IPS DF 6.9 (cell line): ENCODE results near the gene DHX35.

Source experiments
- DNase-seq: peaks from one replicate; pipeline ENCODE4 v3.0.0-alpha.2; 2013; ENCODE audit warnings: low read depth, low spot score
- H3K27ac ChIP-seq: one replicate; pipeline ENCODE4 v1.5.1; 2013; ENCODE audit warnings: low read length, control low read depth
- H3K27me3 ChIP-seq: 2 replicates; pipeline ENCODE4 v1.6.1; 2013; ENCODE audit warnings: mild to moderate bottlenecking, low read length; ENCODE audit not compliant: control insufficient read depth, insufficient read depth
- H3K36me3 ChIP-seq: 2 replicates; pipeline ENCODE4 v1.6.1; 2013; ENCODE audit warnings: low read length; ENCODE audit not compliant: control insufficient read depth, insufficient read depth
- H3K4me1 ChIP-seq: 2 replicates; pipeline ENCODE4 v1.6.1; 2013; ENCODE audit warnings: low read length; ENCODE audit not compliant: control insufficient read depth, insufficient read depth
- H3K4me3 ChIP-seq: 2 replicates; pipeline ENCODE4 v1.5.1; 2013; ENCODE audit warnings: mild to moderate bottlenecking, low read length
- H3K9me3 ChIP-seq: 2 replicates; pipeline ENCODE4 v1.6.1; 2013; ENCODE audit warnings: low read length, inconsistent platforms; ENCODE audit not compliant: control insufficient read depth, insufficient read depth
- WGBS: extraction: QIAGEN DNeasy Blood & Tissue Kit; methylation state at CpG from one replicate; pipeline ENCODE4 v1.1.7; 2013; ENCODE audit warnings: mixed read lengths, missing lambda C conversion rate; ENCODE audit not compliant: insufficient read length, insufficient coverage; 5-methylcytosine and 5-hydroxymethylcytosine counted together

DHX35 gene

DNA sequence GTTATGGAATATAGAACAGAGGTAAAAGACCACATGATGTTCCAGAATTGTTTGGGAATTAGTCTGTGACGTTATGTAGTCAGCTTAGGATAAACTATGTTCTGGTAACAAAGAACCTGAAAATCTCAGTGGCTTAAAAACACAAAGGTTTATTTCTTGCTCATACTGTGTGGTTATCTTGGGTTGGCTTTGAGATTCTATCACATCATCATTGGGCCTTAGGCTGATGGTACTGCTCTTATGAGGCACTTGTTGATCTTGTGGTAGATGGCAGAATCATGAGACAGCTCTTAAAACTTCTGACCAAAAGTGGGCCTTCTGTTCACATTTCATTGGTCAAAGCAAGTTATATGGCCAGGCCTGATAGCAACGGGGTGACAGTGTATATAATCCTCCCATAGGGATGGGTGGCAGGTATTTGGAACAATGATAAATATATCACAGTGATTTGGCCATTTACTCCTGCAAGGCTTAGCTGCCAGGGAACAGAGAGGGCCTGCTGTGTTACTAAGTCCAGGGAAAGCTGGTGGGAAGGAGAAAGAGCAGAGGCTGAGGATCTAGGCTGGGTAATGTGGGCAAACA is 13.5 kb downstream of the DHX35 start:
- H3K27ac ChIP-seq = no peak overlapping the region

DNA sequence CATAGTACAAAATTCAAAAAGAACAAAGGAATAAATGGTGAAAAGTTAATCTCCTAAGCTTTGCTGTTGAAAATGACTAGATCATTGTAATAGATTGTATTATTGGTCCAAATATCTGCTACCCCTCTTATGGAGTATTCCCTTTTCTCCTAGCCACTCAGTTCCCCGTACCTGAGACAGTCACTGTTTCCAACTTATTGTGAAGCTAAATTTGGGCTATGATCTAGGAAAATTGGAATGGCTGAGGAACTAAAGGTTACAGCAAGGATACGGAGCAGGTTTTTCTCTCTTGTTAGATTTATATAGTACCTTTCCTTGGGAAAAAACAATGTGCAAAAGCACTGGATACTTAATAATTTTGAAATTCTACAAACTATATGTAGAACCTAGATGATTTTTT is 17.3 kb downstream of the DHX35 start:
- DNase-seq = no peak
- H3K36me3 ChIP-seq = no peaks in the 10 kb centered on the region
- no peak overlapping the region for H3K4me3 ChIP-seq
- WGBS = no CpG with 5 or more reads among the region's 2 CpGs
- H3K9me3 ChIP-seq = no peaks in the 10 kb centered on the region
- no peaks in the 10 kb centered on the region for H3K27me3 ChIP-seq
- H3K27ac ChIP-seq = no peak overlapping the region
- H3K4me1 ChIP-seq = no peaks in the 10 kb centered on the region

More for the DNA sequence above, 13.5 kb downstream of the DHX35 start:
- DNase-seq = no peak
- WGBS = no CpG with 5 or more reads among the region's 2 CpGs
- Histone ChIP-seq H3K4me1 (no peaks in the 10 kb centered on the region), H3K27me3 (no peaks in the 10 kb centered on the region), H3K9me3 (no peaks in the 10 kb centered on the region), H3K4me3 (no peak overlapping the region), H3K36me3 (peaks cover 2% of the 10 kb centered on the region; the same call in 1 of the 2 replicates)

DNA sequence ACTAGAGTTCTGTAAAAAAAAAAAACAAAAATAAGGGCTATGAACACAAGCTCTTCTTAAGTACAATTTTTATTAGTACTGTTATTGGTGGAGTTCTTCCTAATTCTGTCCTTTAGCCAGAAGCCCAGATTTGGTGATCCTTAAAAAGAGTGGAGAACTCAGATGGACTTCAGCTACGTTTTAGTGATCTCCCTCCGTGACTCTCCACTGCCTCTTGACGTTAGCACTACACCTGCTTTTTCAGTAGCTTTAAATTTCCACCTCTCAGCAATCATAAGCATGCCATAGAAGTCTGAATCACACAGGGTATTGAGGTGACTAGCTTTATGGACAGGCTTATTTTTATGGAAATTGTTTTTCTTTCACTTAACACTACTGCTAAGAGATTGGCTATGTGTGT is 17.7 kb downstream of the DHX35 start:
- no peak for DNase-seq
- H3K4me1 ChIP-seq = no peaks in the 10 kb centered on the region
- no peaks in the 10 kb centered on the region for H3K36me3 ChIP-seq
- no peaks in the 10 kb centered on the region for H3K27me3 ChIP-seq
- H3K4me3 ChIP-seq = no peak overlapping the region
- H3K27ac ChIP-seq = no peak overlapping the region
- no CpG with 5 or more reads among the region's 3 CpGs for WGBS
- H3K9me3 ChIP-seq = no peaks in the 10 kb centered on the region

DNA sequence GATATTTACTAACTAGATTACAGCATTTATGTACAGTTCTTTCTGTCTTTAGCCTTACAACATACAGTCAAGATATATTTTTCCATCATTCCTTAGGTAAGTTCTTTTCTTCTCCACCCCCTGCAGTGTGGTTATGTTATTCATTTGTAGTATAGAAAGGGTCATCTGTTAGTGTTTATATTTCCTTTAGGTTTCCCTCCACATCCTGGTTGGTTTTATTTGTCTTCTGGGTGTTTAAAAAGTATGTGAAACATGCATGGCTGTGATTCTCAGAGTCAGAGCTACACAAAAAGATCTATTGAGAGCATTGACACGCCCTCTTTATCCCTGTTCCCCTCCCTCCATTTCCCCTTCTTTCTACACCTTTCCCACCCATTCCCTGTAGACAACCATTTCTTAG is 20.1 kb downstream of the DHX35 start:
- Histone ChIP-seq H3K27ac (no peak overlapping the region), H3K4me1 (no peaks in the 10 kb centered on the region), H3K27me3 (no peaks in the 10 kb centered on the region), H3K9me3 (no peaks in the 10 kb centered on the region), H3K36me3 (no peaks in the 10 kb centered on the region), H3K4me3 (no peak overlapping the region)
- no CpG with 5 or more reads among the region's 1 CpG for WGBS
- DNase-seq = no peak

DNA sequence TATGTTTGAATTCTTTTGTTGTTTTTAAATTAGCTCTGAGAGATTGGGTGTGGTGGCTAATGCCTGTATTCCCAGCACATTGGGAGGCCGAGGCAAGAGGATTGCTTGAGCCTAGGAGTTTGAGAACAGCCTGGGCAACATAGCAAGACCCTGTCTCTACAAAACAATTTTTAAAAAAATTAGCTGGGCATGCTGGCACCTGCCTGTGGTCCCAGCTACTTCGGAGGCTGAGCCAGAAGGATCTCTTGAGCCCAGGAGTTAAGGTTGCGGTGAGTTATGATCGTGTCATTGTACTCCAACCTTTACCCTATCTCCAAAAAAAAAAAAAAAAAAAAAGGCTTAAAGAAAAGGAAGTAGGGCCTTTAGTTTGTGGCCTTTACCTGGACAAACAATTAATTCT is 22.9 kb downstream of the DHX35 start:
- no peak for DNase-seq
- no CpG with 5 or more reads among the region's 4 CpGs for WGBS

DNA sequence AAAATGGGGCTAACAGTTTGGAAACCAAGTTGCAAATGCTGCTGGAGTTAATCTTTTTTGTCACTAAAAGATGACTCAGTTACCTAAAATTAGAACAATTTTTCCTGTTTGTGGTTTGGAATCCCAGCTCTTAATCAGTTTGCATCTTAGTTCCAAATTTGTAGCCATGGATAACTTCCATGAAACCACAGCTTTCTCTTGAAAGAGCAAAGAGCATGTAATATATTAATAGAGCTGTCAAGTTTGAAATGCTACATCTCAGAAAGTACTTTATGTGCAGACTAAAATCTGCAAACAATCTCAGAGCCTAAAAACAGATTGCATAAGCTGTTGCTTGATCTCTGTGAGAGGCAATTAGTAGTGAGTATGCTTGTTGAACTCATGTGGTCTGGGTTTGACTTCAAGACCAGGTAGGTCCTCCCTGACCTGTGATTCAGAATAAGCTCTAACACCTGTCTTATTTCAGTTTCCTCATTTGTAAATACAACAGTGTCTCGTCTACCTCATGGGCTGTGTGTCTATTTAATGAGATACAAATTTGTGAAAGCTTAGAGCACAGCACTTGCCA is 23.5 kb downstream of the DHX35 start:
- no peaks in the 10 kb centered on the region for H3K36me3 ChIP-seq
- no peak for DNase-seq
- no peaks in the 10 kb centered on the region for H3K4me1 ChIP-seq

More for the DNA sequence above, 22.9 kb downstream of the DHX35 start:
- no peak overlapping the region for H3K27ac ChIP-seq
- no peaks in the 10 kb centered on the region for H3K36me3 ChIP-seq
- no peak overlapping the region for H3K4me3 ChIP-seq
- no peaks in the 10 kb centered on the region for H3K9me3 ChIP-seq
- no peaks in the 10 kb centered on the region for H3K4me1 ChIP-seq
- H3K27me3 ChIP-seq = no peaks in the 10 kb centered on the region

DNA sequence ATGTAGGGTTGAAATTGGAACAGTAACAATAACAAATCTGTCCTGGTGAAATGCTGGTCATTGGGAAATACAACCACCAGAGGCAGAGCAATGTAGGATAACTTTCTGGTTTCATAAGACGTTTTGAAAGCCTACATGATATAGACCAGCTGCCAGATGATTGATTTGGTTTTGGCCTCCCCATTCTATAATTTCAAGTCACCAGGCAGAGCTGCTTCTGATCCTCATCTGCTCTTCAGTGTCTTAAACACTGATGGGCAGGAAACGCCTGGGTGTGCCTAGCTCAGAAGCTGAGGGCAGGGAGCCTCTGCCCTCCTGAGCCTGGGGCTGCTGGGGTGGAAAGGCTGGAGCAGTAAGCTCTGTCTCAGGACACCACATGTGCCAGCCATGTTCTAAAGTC is 24.5 kb downstream of the DHX35 start:
- Histone ChIP-seq H3K27me3 (no peaks in the 10 kb centered on the region), H3K9me3 (no peaks in the 10 kb centered on the region), H3K4me1 (no peaks in the 10 kb centered on the region), H3K27ac (no peak overlapping the region), H3K4me3 (no peak overlapping the region), H3K36me3 (no peaks in the 10 kb centered on the region)
- WGBS = no CpG with 5 or more reads among the region's 2 CpGs
- no peak for DNase-seq

More for the DNA sequence above, 23.5 kb downstream of the DHX35 start:
- H3K9me3 ChIP-seq = no peaks in the 10 kb centered on the region
- no CpG with 5 or more reads among the region's 1 CpG for WGBS
- H3K4me3 ChIP-seq = no peak overlapping the region
- no peak overlapping the region for H3K27ac ChIP-seq
- H3K27me3 ChIP-seq = no peaks in the 10 kb centered on the region

DNA sequence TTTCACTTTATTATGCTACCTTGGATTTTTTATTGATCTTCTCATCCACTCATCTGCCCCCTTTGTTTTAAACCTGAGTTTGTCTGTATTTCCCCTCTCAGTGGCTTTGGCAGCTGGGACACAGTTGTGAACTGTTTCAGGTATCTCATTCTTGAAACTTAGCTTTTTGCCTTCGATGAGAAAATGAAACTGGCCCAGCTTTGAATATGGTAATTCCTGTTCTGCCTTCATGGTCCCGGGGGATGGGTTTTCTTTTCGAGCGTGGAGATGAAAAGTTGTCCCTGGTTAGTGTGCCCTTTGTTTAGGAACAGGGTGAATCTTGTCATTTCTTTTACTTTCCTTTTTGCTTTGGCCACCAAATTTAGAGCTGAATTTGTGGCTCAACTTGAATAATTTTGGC is 25.6 kb downstream of the DHX35 start:
- WGBS = no CpG with 5 or more reads among the region's 4 CpGs
- H3K4me3 ChIP-seq = no peak overlapping the region
- no peak overlapping the region for H3K27ac ChIP-seq
- DNase-seq = no peak
- no peaks in the 10 kb centered on the region for H3K36me3 ChIP-seq
- H3K27me3 ChIP-seq = no peaks in the 10 kb centered on the region
- no peaks in the 10 kb centered on the region for H3K4me1 ChIP-seq
- no peaks in the 10 kb centered on the region for H3K9me3 ChIP-seq

DNA sequence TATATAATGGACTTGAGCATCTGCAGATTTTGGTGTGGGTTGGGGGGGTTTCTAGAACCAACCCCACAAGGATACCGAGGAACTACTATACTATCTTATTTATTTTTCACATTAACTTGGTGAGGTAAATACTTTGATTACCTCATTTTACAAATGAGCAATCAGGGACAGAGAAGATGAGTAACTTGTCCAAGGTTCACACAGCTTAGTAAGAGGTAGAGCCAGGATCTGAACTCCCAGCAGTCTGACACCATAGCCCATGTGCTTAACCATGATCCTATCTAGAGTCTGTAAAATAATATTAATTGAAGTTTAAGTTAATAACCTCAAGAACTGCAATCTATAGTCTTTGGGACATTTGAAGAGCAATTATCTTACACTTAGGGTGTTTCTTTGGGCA is 28.6 kb downstream of the DHX35 start:
- Histone ChIP-seq H3K27me3 (no peaks in the 10 kb centered on the region), H3K9me3 (no peaks in the 10 kb centered on the region), H3K4me1 (no peaks in the 10 kb centered on the region), H3K36me3 (no peaks in the 10 kb centered on the region), H3K27ac (no peak overlapping the region), H3K4me3 (no peak overlapping the region)
- no peak for DNase-seq
- no CpG with 5 or more reads among the region's 1 CpG for WGBS

DNA sequence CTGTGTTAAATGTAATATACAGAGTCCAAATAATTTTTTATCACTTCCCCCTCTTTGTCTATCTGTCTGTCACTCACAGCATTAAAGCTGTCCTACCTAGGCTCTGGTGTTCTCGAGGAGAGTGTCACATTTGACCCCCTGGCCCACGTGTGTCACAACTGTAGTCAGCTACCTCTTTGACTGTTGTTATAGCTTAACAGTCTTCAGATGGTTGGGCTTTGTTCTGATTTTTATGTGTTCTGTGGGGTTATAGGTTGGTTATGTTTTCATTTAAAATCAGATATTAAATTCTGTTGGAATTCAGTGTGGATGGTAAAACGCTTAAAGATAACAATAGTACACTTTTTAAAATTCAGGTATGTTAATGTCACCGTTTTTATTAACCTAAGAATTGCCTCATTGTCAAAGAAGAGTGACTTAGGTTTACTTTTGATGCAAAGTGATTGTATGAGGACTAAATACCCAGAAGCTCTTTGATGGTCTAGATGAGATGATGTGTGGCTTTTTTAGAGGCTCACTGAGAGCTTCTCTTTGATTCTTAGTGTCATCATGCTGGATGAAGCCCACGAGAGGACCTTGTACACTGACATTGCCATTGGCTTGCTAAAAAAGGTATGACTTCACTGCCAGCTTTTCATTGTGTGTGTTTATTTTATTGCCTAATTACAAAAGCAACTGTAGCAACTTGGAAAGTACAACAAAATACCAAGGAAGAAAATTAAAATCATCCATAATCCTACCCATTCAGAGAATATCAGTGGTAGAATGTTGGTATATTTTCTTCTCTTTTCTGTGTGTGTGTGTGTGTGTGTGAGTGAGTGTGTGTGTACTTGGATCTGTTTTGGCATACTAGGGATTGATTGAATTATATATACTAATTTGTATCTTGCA is 29.9 kb downstream of the DHX35 start:
- DNase-seq = no peak
- Histone ChIP-seq H3K4me1 (no peaks in the 10 kb centered on the region), H3K4me3 (no peak overlapping the region), H3K36me3 (no peaks in the 10 kb centered on the region; the same call in 1 of the 2 replicates), H3K27me3 (no peaks in the 10 kb centered on the region), H3K27ac (no peak overlapping the region), H3K9me3 (no peaks in the 10 kb centered on the region)
- WGBS = no CpG with 5 or more reads among the region's 5 CpGs
